PC-3 (cell line): ENCODE measurements around the gene TMEM108.

ENCODE experiments used
- CTCF ChIP-seq: fragments of 300-600 bp; sonication (generic); conservative IDR thresholded peaks from 2 replicates; pipeline ENCODE4 v1.5.1; 2017; ENCODE audit warnings: antibody characterized with exemption, low read depth, mild to moderate bottlenecking, low read length
- EZH2 ChIP-seq: fragments of 300-600 bp; sonication (generic); IDR thresholded peaks from one replicate; pipeline ENCODE4 v1.6.1; 2017; ENCODE audit warnings: antibody characterized with exemption, mild to moderate bottlenecking, low read length; ENCODE audit not compliant: unreplicated experiment

DNA sequence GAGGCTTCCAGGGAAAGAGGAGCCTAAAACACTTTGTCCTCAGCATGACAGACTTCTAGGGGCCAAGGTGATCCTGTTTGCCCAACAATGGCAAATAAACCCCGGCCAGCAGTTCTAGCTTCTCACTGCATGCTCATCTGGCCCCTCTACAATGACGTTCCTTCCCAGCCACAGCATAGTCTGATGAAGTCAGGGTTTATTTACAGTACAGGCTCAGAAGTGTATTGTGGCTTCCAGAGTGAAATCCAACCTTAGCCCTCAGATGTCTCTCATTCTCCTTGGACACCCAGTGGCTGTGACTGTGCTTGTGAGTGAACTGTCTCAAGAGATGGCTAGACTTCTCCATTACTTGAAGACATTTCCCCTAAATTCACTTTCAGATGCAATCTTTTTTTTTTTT is 402.5 kb downstream of the TMEM108 start:
- TF ChIP-seq CTCF (no peak), EZH2 (no peak)
